Measurements from ENCODE around the gene TXNL4A.

TXNL4A gene

DNA sequence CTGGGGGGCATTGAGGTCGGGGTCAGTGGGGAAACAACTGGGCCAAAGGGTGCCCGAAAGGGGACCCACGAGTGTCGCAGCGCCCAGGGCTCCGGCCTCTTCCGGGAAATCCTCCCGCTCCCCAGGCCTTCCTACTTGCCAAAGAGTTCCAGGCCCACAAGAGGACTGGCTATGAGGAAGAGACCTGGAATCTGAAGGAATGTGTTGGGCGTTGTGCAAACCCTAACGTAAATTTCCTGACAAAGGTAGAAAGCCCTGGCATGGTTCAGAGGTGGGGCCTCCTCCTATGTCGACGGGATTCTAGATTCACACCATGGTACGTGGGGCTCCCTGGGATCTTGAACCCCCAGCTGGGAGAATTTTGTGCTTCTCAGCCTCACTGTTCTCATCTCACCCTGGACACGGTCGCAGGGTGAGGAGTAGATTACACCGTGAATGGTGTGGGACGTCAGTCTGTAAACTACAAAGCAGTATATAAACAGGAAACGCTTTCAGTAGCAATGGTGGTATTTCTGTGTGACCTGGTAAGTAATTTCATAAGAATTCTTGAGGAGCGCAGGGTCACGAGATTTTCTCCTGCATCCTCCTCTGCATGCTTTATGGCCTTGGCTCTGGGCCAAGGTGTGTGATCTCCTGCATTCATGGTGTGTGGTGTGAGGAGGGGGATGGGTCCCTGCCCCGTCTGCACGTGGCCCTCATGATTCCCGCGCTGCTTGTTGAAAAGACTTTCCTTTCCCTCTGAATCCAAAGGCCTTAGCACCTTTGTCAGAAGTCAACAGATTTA, 23.1 kb downstream of the TXNL4A start:
- Histone ChIP-seq H3K36me3 (ENCODE audit: control insufficient read depth, insufficient read depth, low read length) (no peaks in the 10 kb centered on the region; the same call in 1 of the 2 replicates), H3K27me3 (replicated peaks; ENCODE audit: control insufficient read depth, insufficient read depth, low read length) (no peaks in the 10 kb centered on the region), H3K4me3 (replicated peaks; ENCODE audit: low read depth, low read length) (peak overlapping the region; percentile 72)
- DNase-seq (ENCODE audit: extremely low read depth, insufficient read length) = peak; percentile 46
- TF ChIP-seq, protein P1, sequence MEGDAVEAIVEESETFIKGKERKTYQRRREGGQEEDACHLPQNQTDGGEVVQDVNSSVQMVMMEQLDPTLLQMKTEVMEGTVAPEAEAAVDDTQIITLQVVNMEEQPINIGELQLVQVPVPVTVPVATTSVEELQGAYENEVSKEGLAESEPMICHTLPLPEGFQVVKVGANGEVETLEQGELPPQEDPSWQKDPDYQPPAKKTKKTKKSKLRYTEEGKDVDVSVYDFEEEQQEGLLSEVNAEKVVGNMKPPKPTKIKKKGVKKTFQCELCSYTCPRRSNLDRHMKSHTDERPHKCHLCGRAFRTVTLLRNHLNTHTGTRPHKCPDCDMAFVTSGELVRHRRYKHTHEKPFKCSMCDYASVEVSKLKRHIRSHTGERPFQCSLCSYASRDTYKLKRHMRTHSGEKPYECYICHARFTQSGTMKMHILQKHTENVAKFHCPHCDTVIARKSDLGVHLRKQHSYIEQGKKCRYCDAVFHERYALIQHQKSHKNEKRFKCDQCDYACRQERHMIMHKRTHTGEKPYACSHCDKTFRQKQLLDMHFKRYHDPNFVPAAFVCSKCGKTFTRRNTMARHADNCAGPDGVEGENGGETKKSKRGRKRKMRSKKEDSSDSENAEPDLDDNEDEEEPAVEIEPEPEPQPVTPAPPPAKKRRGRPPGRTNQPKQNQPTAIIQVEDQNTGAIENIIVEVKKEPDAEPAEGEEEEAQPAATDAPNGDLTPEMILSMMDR (IDR thresholded peaks at IDR 0.05; ENCODE audit: insufficient read depth, low read length, poor library complexity, severe bottlenecking) = no peak

DNA sequence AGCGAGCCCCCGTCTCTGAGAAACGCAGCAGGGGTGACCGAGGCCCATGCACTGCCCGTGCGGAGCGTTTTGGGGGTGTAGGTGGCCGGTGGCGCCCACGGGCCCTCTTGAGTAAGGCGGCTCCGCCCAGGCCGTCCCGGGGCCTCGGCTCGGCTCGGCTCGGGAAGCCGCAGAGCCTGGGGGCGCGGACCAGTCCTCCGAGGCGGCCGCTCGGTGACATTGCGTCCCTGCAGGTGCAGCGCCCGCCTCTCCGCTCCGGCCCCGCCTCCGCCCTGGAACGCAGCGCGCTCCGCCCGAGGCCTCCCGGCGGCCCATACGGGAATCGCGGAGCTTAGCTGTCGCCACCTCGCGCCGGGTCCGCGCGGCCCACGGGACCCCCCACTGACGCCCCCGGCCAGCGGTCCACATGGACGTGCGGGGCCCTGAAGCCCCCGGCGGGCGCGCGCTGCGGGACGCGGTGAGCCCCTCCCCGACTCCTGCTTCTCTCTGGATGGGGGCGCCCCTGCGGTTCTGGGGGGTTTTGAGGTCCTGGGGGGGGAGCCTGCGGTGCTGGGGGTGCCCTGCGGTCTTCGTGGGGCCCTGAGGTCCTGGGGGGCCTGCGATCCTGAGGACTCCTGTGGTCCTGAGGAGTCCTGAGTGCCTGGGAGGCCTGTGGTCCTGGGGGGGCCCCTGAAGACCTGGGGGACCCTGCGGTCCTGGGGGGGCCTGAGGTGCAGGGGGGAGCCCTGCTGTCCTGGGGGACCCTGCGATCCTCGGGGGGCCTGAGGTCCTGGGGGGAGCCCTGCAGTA, 23.8 kb downstream of the TXNL4A start, which contains the start of gene HSBP1L1:
Gene HSBP1L1 (plus strand): TSS at position 314 of the 789 bp plus-strand sequence. CDS start 93 bp downstream, at position 407.
- Histone ChIP-seq H3K4me3 (replicated peaks; ENCODE audit: low read depth, low read length) (peak within 1 kb of the TSS; percentile 72), H3K36me3 (ENCODE audit: control insufficient read depth, insufficient read depth, low read length) (no peaks in the 10 kb centered on the region; the same call in 1 of the 2 replicates), H3K27me3 (replicated peaks; ENCODE audit: control insufficient read depth, insufficient read depth, low read length) (no peaks in the 10 kb centered on the region)
- TF ChIP-seq, protein P1 (IDR thresholded peaks at IDR 0.05; ENCODE audit: insufficient read depth, low read length, poor library complexity, severe bottlenecking) = peak; percentile 12
- peak; percentile 86 for DNase-seq (ENCODE audit: extremely low read depth, insufficient read length)

DNA sequence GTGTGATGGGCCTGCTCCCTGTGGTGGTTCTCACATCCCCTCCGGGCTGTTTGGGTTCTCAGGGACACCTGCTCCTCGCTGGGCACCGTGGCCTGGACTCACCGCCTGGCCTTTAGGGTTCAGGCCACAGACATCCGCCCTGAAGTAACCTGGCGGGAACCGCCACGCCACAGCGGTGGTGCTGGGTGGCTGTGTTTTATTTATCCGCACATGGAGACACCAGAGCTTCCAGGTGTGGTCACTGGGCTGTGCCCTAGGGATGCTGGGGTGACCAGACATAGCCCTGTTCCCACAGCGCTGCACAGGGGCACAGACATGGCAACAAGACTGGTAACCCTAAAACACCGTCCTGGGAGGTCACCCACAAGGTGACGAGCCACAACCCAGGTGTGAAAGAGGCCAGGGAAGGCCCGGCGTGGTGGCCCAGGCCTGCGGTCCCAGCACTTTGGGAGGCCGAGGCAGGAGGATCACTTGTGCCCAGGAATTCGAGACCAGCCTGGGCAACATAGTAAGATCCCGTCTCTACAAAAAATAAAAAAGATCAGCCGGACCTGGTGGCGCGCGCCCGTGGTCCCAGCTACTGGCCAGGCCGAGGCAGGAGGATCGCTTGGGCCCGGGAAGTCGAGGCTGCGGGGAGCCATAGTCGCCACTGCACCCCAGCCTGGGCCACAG, 24.6 kb downstream of the TXNL4A start:
- Histone ChIP-seq H3K27me3 (replicated peaks; ENCODE audit: control insufficient read depth, insufficient read depth, low read length) (no peaks in the 10 kb centered on the region), H3K36me3 (ENCODE audit: control insufficient read depth, insufficient read depth, low read length) (no peaks in the 10 kb centered on the region), H3K4me3 (replicated peaks; ENCODE audit: low read depth, low read length) (peak overlapping the region; percentile 72)
- TF ChIP-seq, protein P1 (IDR thresholded peaks at IDR 0.05; ENCODE audit: insufficient read depth, low read length, poor library complexity, severe bottlenecking) = no peak
- no peak for DNase-seq (ENCODE audit: extremely low read depth, insufficient read length)

DNA sequence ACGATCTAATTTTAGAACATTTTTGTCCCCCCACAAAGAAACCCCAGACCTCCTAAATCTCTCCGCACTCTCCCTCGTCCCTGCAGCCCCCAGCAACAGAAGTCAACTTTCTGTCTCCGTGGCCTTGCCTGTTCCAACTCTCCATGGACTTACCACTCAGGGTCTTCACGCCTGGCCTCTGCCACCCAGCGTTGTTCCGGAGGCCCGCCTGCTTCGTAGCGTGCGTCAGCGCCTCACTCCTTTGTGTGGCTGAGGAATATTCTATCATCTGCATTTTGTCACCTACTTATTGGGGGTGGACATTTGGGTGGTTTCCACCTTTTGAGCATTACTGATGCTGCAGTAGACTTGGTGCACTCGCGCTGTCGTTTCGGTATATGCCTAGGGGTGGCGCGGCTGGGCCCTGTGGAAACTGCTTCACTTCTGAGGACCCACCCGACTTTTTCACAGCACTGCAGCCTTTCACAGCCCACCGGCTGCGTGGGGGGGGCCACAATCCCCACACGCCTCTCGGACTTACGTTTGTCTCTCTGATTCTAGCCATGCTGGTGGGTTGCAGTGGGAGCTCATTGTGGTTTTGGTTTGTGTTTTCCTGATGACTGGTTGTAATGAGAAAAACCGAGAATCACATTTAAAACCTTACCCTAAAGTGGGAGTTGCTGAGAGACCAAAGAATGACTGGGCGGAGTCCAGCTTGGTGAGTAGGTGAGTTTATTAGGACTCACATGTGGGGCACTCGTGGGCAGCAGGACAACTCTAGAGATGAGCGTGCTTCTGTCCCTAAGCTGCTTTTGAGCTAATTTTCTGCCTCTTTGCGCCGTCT, 25.3 kb downstream of the TXNL4A start:
- Histone ChIP-seq H3K4me3 (replicated peaks; ENCODE audit: low read depth, low read length) (peak overlapping the region; percentile 13; the same call in 1 of the 2 replicates), H3K27me3 (replicated peaks; ENCODE audit: control insufficient read depth, insufficient read depth, low read length) (no peaks in the 10 kb centered on the region), H3K36me3 (ENCODE audit: control insufficient read depth, insufficient read depth, low read length) (no peaks in the 10 kb centered on the region)
- TF ChIP-seq, protein P1 (IDR thresholded peaks at IDR 0.05; ENCODE audit: insufficient read depth, low read length, poor library complexity, severe bottlenecking) = peak; percentile 44
- DNase-seq (ENCODE audit: extremely low read depth, insufficient read length) = peak; percentile 65

DNA sequence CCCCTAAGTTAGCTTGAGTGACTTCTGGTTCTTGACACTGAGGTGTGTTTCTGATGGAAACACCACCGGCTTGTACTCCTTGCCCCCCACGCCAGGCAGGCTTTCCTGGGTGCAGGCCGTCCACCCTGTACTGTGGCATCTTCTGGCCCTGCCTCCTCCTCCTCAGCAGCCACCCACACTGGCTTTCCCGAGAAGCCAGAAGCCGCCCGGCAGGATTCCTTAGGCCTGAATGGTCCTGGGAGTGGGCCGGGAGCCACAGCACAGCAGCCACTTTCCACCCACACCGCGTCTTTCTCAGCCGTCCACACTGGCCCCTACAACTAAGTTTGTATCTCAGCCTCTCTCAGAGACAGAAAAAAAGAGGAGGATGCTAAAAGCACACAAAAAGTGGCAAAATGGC, 26.1 kb downstream of the TXNL4A start:
- Histone ChIP-seq H3K27me3 (replicated peaks; ENCODE audit: control insufficient read depth, insufficient read depth, low read length) (no peaks in the 10 kb centered on the region), H3K36me3 (ENCODE audit: control insufficient read depth, insufficient read depth, low read length) (no peaks in the 10 kb centered on the region), H3K4me3 (replicated peaks; ENCODE audit: low read depth, low read length) (no peak overlapping the region)
- no peak for DNase-seq (ENCODE audit: extremely low read depth, insufficient read length)
- TF ChIP-seq, protein P1 (IDR thresholded peaks at IDR 0.05; ENCODE audit: insufficient read depth, low read length, poor library complexity, severe bottlenecking) = no peak
